Transverse colon (tissue), 4 donors: ENCODE measurements around the gene PIGBOS1. TPM values are rescaled to one million over a fixed set of nuclear protein-coding genes. Genes with fewer than 3 reads are reported as not detected.
"Not testable (repeated sequence)": the region's sequence is repeated elsewhere in the genome, so short reads cannot be mapped to it uniquely, and the experiment has no call there.

Source experiments
- DNase-seq: peaks from one replicate; pipeline ENCODE4 v3.0.0-alpha.2; 2019
- H3K27ac ChIP-seq, 4 donors: fragments of 200-600 bp; sonication (generic); 2 replicates each; pipeline ENCODE4 v1.5.1; 2016 to 2018; ENCODE audit warnings: inconsistent platforms in 4 of 4
- H3K27me3 ChIP-seq: fragments of 200-600 bp; sonication (generic); 2 replicates; pipeline ENCODE4 v1.5.1; 2017; ENCODE audit warnings: inconsistent platforms
- H3K36me3 ChIP-seq, 4 donors: fragments of 200-600 bp; sonication (generic); 2 replicates each; pipeline ENCODE4 v1.5.1; 2017 to 2019; ENCODE audit warnings: inconsistent platforms in 4 of 4
- H3K4me1 ChIP-seq, 4 donors: fragments of 200-600 bp; sonication (generic); 2 replicates each; pipeline ENCODE4 v1.5.1; 2017 to 2020; ENCODE audit warnings: inconsistent platforms in 4 of 4
- H3K4me3 ChIP-seq, 4 donors: fragments of 200-600 bp; sonication (generic); 1 replicate in 1 of 4; 2 replicates in 3 of 4; pipeline versions ENCODE4 v1.5.1 to v1.6.1; 2017 to 2019; ENCODE audit warnings: inconsistent platforms in 4 of 4
- H3K9me3 ChIP-seq, 2 donors: fragments of 200-600 bp; sonication (generic); 2 replicates each; pipeline ENCODE4 v1.5.1; 2017 to 2019; ENCODE audit warnings: inconsistent platforms in 2 of 2
- EP300 ChIP-seq: sonication (generic); formaldehyde crosslinking; IDR thresholded peaks from one replicate; pipeline ENCODE4 v1.6.1; 2017; ENCODE audit warnings: antibody characterized with exemption, low read depth
- POLR2A ChIP-seq: fragments of 450-650 bp; IDR thresholded peaks from one replicate; pipeline ENCODE4 v1.6.1; 2016; ENCODE audit warnings: antibody characterized with exemption, mild to moderate bottlenecking, moderate library complexity
- POLR2AphosphoS5 ChIP-seq, 3 donors: sonication (generic); formaldehyde crosslinking; IDR thresholded peaks; one replicate each; pipeline ENCODE4 v1.6.1; 2016; ENCODE audit warnings: antibody characterized with exemption in 3 of 3
- WGBS, 2 donors: methylation state at CpG; one replicate each; pipeline ENCODE4 v1.1.5; 2018; ENCODE audit warnings: low coverage in 1 of 2; 5-methylcytosine and 5-hydroxymethylcytosine counted together
- in situ Hi-C, 4 donors: fragments of 200-750 bp; cut with MboI; loops; one replicate each; pipeline versions ENCODE4 v1.15.0 to v1.15.1; 2017; ENCODE audit warnings: low sequenced_read_pairs in 3 of 4, low pct_ligation_motif_present in 1 of 4, low pct_unique_long_range_greater_than_20kb in 1 of 4
- intact Hi-C: fragments of 100-400 bp; cut with DNase I; formaldehyde crosslinking; loops from one replicate; pipeline ENCODE4 v1.15.1; 2023; ENCODE audit warnings: low total_unique reads
- total RNA-seq, 4 donors: library from RNA; depleted of rRNA; stranded (reverse); fragments of >200 nt; gene quantifications; one replicate each; pipeline ENCODE4 v1.1.0, GENCODE V29; 2016
- TF ChIP-seq, protein P1 (sequence below), 5 experiments: fragments of 200-600 bp in 3 of 5; fragments of 450-650 bp in 2 of 5; sonication (generic) in 3 of 5; IDR thresholded peaks; 1 replicate in 2 of 5; 2 replicates in 3 of 5; pipeline ENCODE4 v1.5.1; 2016 to 2017; ENCODE audit warnings: antibody characterized with exemption in 5 of 5, inconsistent platforms in 3 of 5, mild to moderate bottlenecking in 2 of 5, moderate library complexity in 1 of 5

Gene PIGBOS1
- total RNA-seq, 4 donors from 2014 or later, result 14.2 to 14.8 TPM; not detected in 2

DNA sequence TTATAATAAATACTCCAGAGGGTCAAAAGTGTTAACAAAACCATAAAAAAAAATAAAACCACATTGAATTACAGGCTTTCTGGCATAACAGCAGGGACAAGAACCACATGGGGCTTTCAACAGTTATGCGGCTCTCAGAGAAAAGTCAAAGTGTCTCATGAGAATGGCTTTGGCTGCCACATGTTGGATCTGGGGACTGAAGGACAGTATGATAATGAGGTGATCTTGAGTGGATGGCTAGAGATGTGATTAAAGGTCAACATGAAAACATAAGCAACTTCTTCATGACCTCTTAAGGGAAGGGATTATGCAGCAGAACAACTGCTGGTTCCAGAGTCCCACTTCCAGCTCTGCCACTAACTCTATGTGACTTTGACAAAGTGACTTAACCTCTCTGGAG, 34.5 kb downstream of the PIGBOS1 start:
- no peak overlapping the region for H3K4me3 ChIP-seq
- DNase-seq, result no peak
- intact Hi-C loops (no loop called here), in situ Hi-C loops (loop anchor here in 1 of 4 donors (10.0 kb wide), 1 partner anchor 70 kb away; no protein-coding TSS in a partner anchor)
- no peaks in the 10 kb centered on the region for H3K36me3 ChIP-seq
- WGBS, 2 donors, result 67 to 83% methylated on average over 1 of the region's 1 CpG
- TF ChIP-seq, protein P1, sequence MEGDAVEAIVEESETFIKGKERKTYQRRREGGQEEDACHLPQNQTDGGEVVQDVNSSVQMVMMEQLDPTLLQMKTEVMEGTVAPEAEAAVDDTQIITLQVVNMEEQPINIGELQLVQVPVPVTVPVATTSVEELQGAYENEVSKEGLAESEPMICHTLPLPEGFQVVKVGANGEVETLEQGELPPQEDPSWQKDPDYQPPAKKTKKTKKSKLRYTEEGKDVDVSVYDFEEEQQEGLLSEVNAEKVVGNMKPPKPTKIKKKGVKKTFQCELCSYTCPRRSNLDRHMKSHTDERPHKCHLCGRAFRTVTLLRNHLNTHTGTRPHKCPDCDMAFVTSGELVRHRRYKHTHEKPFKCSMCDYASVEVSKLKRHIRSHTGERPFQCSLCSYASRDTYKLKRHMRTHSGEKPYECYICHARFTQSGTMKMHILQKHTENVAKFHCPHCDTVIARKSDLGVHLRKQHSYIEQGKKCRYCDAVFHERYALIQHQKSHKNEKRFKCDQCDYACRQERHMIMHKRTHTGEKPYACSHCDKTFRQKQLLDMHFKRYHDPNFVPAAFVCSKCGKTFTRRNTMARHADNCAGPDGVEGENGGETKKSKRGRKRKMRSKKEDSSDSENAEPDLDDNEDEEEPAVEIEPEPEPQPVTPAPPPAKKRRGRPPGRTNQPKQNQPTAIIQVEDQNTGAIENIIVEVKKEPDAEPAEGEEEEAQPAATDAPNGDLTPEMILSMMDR (IDR thresholded peaks at IDR 0.05), result no peak
- TF ChIP-seq POLR2AphosphoS5 (IDR thresholded peaks at IDR 0.05), result no peak
- TF ChIP-seq POLR2A, result no peak
- no peak for TF ChIP-seq EP300
- H3K9me3 ChIP-seq, result no peaks in the 10 kb centered on the region
- H3K27me3 ChIP-seq, result no peaks in the 10 kb centered on the region
- no peak overlapping the region for H3K27ac ChIP-seq
- H3K4me1 ChIP-seq, result peaks cover 5 to 27% (median 16%) of the 10 kb centered on the region in 4 donors

GRCh38 chr15:55283379-55284147, 35.4 kb downstream of the PIGBOS1 start:
- H3K27me3 ChIP-seq, result no peaks in the 10 kb centered on the region
- in situ Hi-C loops, result loop anchor here in 1 of 4 donors (10.0 kb wide), 1 partner anchor 69 kb away; no protein-coding TSS in a partner anchor
- H3K27ac ChIP-seq, result peak overlapping the region in 3 of 4 donors; percentile 2 to 57 (median 27)
- no peak for DNase-seq
- H3K36me3 ChIP-seq, result no peaks in the 10 kb centered on the region
- TF ChIP-seq, protein P1 (IDR thresholded peaks at IDR 0.05), result no peak
- TF ChIP-seq POLR2AphosphoS5 (IDR thresholded peaks at IDR 0.05) (no peak), EP300 (no peak), POLR2A (no peak)
- 60 to 79% methylated on average over 3 to 6 of the region's 6 CpGs for WGBS, 2 donors
- H3K4me3 ChIP-seq, result no peak overlapping the region
- no peaks in the 10 kb centered on the region for H3K9me3 ChIP-seq
- intact Hi-C loops, result no loop called here
- H3K4me1 ChIP-seq, result peaks cover 5 to 24% (median 15%) of the 10 kb centered on the region in 4 donors

DNA sequence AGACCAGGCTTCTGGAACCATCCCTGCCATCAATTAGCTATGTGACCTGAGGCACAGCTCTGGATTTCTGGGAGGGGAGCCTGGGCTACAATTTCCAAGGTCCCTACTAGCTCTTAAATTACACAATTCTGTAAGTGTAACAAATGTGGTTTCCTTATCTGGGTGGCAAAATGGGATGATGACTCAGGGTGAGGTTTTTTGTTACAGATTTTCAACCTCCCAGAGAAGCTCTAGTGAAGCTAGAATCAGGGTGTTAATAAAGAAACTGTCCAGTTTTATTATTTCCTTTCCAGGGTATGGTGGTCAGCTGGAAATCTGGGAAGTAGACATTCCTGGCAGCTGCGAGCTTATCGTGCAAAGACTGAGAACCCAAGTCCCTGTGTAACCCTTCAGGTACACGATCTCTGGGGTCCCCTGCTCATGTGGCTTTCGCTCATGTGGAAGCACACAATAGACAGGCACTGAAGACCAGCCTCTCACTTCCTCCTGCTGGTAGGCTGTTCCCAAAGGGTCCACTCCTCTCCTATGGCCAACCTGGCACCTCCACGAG, 36.6 kb downstream of the PIGBOS1 start:
- Histone ChIP-seq H3K9me3 (no peaks in the 10 kb centered on the region), H3K4me3 (no peak overlapping the region), H3K27me3 (no peaks in the 10 kb centered on the region), H3K4me1 (peaks cover 5 to 21% (median 12%) of the 10 kb centered on the region in 4 donors), H3K27ac (peak overlapping the region; percentile 2 to 57 (median 31)), H3K36me3 (no peaks in the 10 kb centered on the region)
- in situ Hi-C loops (loop anchor here in 1 of 4 donors (10.0 kb wide), 1 partner anchor 68 kb away; no protein-coding TSS in a partner anchor), intact Hi-C loops (no loop called here)
- TF ChIP-seq EP300 (no peak), POLR2AphosphoS5 (IDR thresholded peaks at IDR 0.05) (no peak), POLR2A (no peak)
- TF ChIP-seq, protein P1 (IDR thresholded peaks at IDR 0.05), result no peak
- WGBS, 2 donors, result 62% methylated on average over 5 of the region's 5 CpGs; no CpG with 5 or more reads in 1 of the 2 donors
- DNase-seq, result no peak

- H3K4me3 ChIP-seq, result no peak overlapping the region
- peaks cover 5 to 24% (median 12%) of the 10 kb centered on the region in 4 donors for H3K4me1 ChIP-seq
- in situ Hi-C loops (loop anchor here in 1 of 4 donors (10.0 kb wide), 1 partner anchor 67 kb away; no protein-coding TSS in a partner anchor), intact Hi-C loops (no loop called here)
- no peaks in the 10 kb centered on the region for H3K27me3 ChIP-seq
- peak overlapping the region; percentile 2 to 57 (median 31) for H3K27ac ChIP-seq
- H3K9me3 ChIP-seq, result no peaks in the 10 kb centered on the region
- no peak for TF ChIP-seq EP300
- TF ChIP-seq POLR2AphosphoS5 (IDR thresholded peaks at IDR 0.05), result no peak
- TF ChIP-seq, protein P1 (IDR thresholded peaks at IDR 0.05), result no peak
- no peak for TF ChIP-seq POLR2A
- DNase-seq, result no peak
- no peaks in the 10 kb centered on the region for H3K36me3 ChIP-seq
These were observed 37.2 kb downstream of the PIGBOS1 start for GRCh38 chr15:55281517-55282228.

DNA sequence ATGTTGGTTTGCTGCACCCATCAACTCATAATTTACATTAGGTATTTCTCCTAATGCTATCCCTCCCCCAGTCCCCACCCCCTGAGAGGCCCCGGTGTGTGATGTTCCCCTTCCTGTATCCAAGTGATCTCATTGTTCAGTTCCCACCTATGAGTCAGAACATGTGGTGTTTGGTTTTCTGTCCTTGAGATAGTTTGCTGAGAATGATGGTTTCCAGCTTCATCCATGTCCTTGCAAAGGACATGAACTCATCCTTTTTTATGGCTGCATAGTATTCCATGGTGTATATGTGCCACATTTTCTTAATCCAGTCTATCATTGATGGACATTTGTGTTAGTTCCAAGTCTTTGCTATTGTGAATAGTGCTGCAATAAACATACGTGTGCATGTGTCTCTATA, 38.3 kb downstream of the PIGBOS1 start:
- 83 to 86% methylated on average over 2 of the region's 2 CpGs for WGBS, 2 donors
- peaks cover 5 to 24% (median 10%) of the 10 kb centered on the region in 4 donors for H3K4me1 ChIP-seq
- peak overlapping the region in 1 of 4 donors; percentile 71 for H3K27ac ChIP-seq
- H3K36me3 ChIP-seq, H3K9me3 ChIP-seq, H3K27me3 ChIP-seq, intact Hi-C loops, H3K4me3 ChIP-seq, DNase-seq: not testable (repeated sequence)
- in situ Hi-C loops, result loop anchor here in 1 of 4 donors (10.0 kb wide), 1 partner anchor 66 kb away; no protein-coding TSS in a partner anchor
